Testis (tissue), 2 donors: ENCODE measurements around the gene MIB1.

Source experiments
- POLR2A ChIP-seq: fragments of 450-650 bp; IDR thresholded peaks from one replicate; pipeline ENCODE4 v1.6.1; 2017; ENCODE audit warnings: antibody characterized with exemption, mild to moderate bottlenecking, moderate library complexity
- TF ChIP-seq, protein P1 (sequence below), 3 experiments: fragments of 450-650 bp in 2 of 3; fragments of 200-600 bp in 1 of 3; sonication (generic) in 1 of 3; IDR thresholded peaks; one replicate each; pipeline ENCODE4 v1.5.1; 2016 to 2019; ENCODE audit warnings: antibody characterized with exemption in 3 of 3, mild to moderate bottlenecking in 2 of 3, moderate library complexity in 1 of 3

DNA sequence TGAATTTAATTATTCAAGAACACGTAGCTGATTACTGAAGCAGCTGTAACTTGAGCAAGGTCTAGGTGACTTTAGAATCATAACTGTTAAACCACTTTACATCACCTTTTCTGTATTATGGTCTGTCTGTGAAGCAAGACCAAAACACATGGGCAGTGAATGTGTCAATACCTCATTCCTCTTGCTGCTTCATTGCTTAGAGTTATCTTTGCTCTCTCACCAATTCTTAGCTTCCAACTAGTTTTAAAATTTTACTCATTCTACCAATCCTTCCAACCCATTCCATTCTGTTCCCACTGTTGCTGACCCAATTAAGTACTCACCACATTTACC is 80.2 kb downstream of the MIB1 start:
- no peak for TF ChIP-seq POLR2A
- TF ChIP-seq, protein P1, sequence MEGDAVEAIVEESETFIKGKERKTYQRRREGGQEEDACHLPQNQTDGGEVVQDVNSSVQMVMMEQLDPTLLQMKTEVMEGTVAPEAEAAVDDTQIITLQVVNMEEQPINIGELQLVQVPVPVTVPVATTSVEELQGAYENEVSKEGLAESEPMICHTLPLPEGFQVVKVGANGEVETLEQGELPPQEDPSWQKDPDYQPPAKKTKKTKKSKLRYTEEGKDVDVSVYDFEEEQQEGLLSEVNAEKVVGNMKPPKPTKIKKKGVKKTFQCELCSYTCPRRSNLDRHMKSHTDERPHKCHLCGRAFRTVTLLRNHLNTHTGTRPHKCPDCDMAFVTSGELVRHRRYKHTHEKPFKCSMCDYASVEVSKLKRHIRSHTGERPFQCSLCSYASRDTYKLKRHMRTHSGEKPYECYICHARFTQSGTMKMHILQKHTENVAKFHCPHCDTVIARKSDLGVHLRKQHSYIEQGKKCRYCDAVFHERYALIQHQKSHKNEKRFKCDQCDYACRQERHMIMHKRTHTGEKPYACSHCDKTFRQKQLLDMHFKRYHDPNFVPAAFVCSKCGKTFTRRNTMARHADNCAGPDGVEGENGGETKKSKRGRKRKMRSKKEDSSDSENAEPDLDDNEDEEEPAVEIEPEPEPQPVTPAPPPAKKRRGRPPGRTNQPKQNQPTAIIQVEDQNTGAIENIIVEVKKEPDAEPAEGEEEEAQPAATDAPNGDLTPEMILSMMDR (IDR thresholded peaks at IDR 0.05): no peak
